ENCODE results near the gene TMED10. TPM values are rescaled to one million over a fixed set of nuclear protein-coding genes. Genes with fewer than 3 reads are reported as not detected.

TMED10 gene
- total RNA-seq, 1 donor from 2014 or later: 363 TPM

GRCh38 chr14:75088566-75089373 lies 87.6 kb downstream of the TMED10 start:
- H3K27me3 ChIP-seq (ENCODE audit: control insufficient read depth, insufficient read depth, low read length): no peaks in the 10 kb centered on the region
- H3K36me3 ChIP-seq (ENCODE audit: control insufficient read depth, insufficient read depth, low read length): peaks cover 10% of the 10 kb centered on the region
- peak; percentile 68 for TF ChIP-seq CTCF (IDR thresholded peaks at IDR 0.05; ENCODE audit: insufficient read depth, low read length, severe bottlenecking)
- FAIRE-seq: no peak
- no peak overlapping the region for H3K4me3 ChIP-seq (ENCODE audit: low read depth, low read length)
- peak; percentile 60 for DNase-seq (ENCODE audit: low read depth)

GRCh38 chr14:75088153-75088552 lies 88.3 kb downstream of the TMED10 start:
- no peak for TF ChIP-seq CTCF (IDR thresholded peaks at IDR 0.05; ENCODE audit: insufficient read depth, low read length, severe bottlenecking)
- peaks cover 13% of the 10 kb centered on the region for H3K36me3 ChIP-seq (ENCODE audit: control insufficient read depth, insufficient read depth, low read length)
- FAIRE-seq: no peak

GRCh38 chr14:75084513-75084912 lies 91.9 kb downstream of the TMED10 start:
- DNase-seq (ENCODE audit: low read depth) (peak; percentile 38), FAIRE-seq (no peak)
- H3K36me3 ChIP-seq (ENCODE audit: control insufficient read depth, insufficient read depth, low read length): peaks cover 13% of the 10 kb centered on the region
- no peaks in the 10 kb centered on the region for H3K27me3 ChIP-seq (ENCODE audit: control insufficient read depth, insufficient read depth, low read length)
- H3K4me3 ChIP-seq (ENCODE audit: low read depth, low read length): no peak overlapping the region
- TF ChIP-seq CTCF (IDR thresholded peaks at IDR 0.05; ENCODE audit: insufficient read depth, low read length, severe bottlenecking): peak; percentile 57

More at GRCh38 chr14:75088153-75088552, 88.3 kb downstream of the TMED10 start:
- no peak for DNase-seq (ENCODE audit: low read depth)
- Histone ChIP-seq H3K4me3 (ENCODE audit: low read depth, low read length) (no peak overlapping the region), H3K27me3 (ENCODE audit: control insufficient read depth, insufficient read depth, low read length) (no peaks in the 10 kb centered on the region)

GRCh38 chr14:75083271-75083670 lies 93.1 kb downstream of the TMED10 start:
- Histone ChIP-seq H3K4me3 (ENCODE audit: low read depth, low read length) (no peak overlapping the region), H3K27me3 (ENCODE audit: control insufficient read depth, insufficient read depth, low read length) (no peaks in the 10 kb centered on the region), H3K36me3 (ENCODE audit: control insufficient read depth, insufficient read depth, low read length) (peaks cover 12% of the 10 kb centered on the region)
- FAIRE-seq (no peak), DNase-seq (ENCODE audit: low read depth) (no peak)
- no peak for TF ChIP-seq CTCF (IDR thresholded peaks at IDR 0.05; ENCODE audit: insufficient read depth, low read length, severe bottlenecking)

- Histone ChIP-seq H3K27me3 (ENCODE audit: control insufficient read depth, insufficient read depth, low read length) (no peaks in the 10 kb centered on the region), H3K36me3 (ENCODE audit: control insufficient read depth, insufficient read depth, low read length) (peaks cover 4% of the 10 kb centered on the region), H3K4me3 (ENCODE audit: low read depth, low read length) (no peak overlapping the region)
- FAIRE-seq (no peak), DNase-seq (ENCODE audit: low read depth) (no peak)
- no peak for TF ChIP-seq CTCF (IDR thresholded peaks at IDR 0.05; ENCODE audit: insufficient read depth, low read length, severe bottlenecking)
Measured at GRCh38 chr14:75081660-75082229, 94.7 kb downstream of the TMED10 start.

Other genes starting within 250 kb of the TMED10 start
- gene PGF, start 221.0 kb downstream of the TMED10 start, total RNA-seq: 52.1 and 56.6 TPM in 2 replicates
- 60.6 and 83.7 TPM in 2 replicates for gene EIF2B2, start 173.7 kb downstream of the TMED10 start, total RNA-seq
- 18.3 and 24.0 TPM in 2 replicates for gene MLH3, start 125.1 kb downstream of the TMED10 start, total RNA-seq
- 4.5 and 9.9 TPM in 2 replicates for gene ACYP1, start 112.6 kb downstream of the TMED10 start, total RNA-seq
- 0.53 and 0.90 TPM in 2 replicates for gene ZC2HC1C, start 107.0 kb downstream of the TMED10 start, total RNA-seq
- 26.3 and 34.3 TPM in 2 replicates for gene NEK9, start 49.6 kb downstream of the TMED10 start, total RNA-seq
- 131 and 143 TPM in 2 replicates for gene FOS, start 102.2 kb upstream of the TMED10 start, total RNA-seq